Measurements from ENCODE around the gene CAND1. TPM values are rescaled to one million over a fixed set of nuclear protein-coding genes. Genes with fewer than 3 reads are reported as not detected.

CAND1 gene
- total RNA-seq, 1 donor from 2014 or later = 104 TPM

- no peak for TF ChIP-seq CTCF (IDR thresholded peaks at IDR 0.05)
- Histone ChIP-seq H3K4me1 (no peaks in the 10 kb centered on the region), H3K4me3 (no peak overlapping the region), H3K36me3 (peaks cover 51% of the 10 kb centered on the region), H3K9me3 (no peaks in the 10 kb centered on the region), H3K27me3 (ENCODE audit: low read depth) (no peaks in the 10 kb centered on the region), H3K27ac (no peak overlapping the region)
- intact Hi-C loops (cut with DNase I) = no loop called here
- ATAC-seq = no peak
- DNase-seq = no peak
These were observed 46.5 kb downstream of the CAND1 start for GRCh38 chr12:67315661-67316060.

GRCh38 chr12:67318786-67319185 is 49.6 kb downstream of the CAND1 start:
- ATAC-seq = no peak
- no peak for DNase-seq
- no peaks in the 10 kb centered on the region for H3K9me3 ChIP-seq
- no peak overlapping the region for H3K4me3 ChIP-seq
- no peaks in the 10 kb centered on the region for H3K4me1 ChIP-seq
- no peaks in the 10 kb centered on the region for H3K27me3 ChIP-seq (ENCODE audit: low read depth)
- H3K36me3 ChIP-seq = peaks cover 20% of the 10 kb centered on the region
- H3K27ac ChIP-seq = no peak overlapping the region
- no peak for TF ChIP-seq CTCF (IDR thresholded peaks at IDR 0.05)
- intact Hi-C loops (cut with DNase I) = no loop called here

GRCh38 chr12:67319936-67320335 is 50.8 kb downstream of the CAND1 start:
- Histone ChIP-seq H3K4me1 (no peaks in the 10 kb centered on the region), H3K4me3 (no peak overlapping the region), H3K9me3 (no peaks in the 10 kb centered on the region), H3K27me3 (ENCODE audit: low read depth) (no peaks in the 10 kb centered on the region), H3K36me3 (peaks cover 8% of the 10 kb centered on the region), H3K27ac (no peak overlapping the region)
- DNase-seq = no peak
- intact Hi-C loops (cut with DNase I) = no loop called here
- TF ChIP-seq CTCF (IDR thresholded peaks at IDR 0.05) = no peak
- no peak for ATAC-seq

GRCh38 chr12:67320614-67321295 is 51.6 kb downstream of the CAND1 start:
- ATAC-seq = no peak
- peaks cover 6% of the 10 kb centered on the region for H3K36me3 ChIP-seq
- H3K27me3 ChIP-seq (ENCODE audit: low read depth) = no peaks in the 10 kb centered on the region
- no peak overlapping the region for H3K4me3 ChIP-seq
- intact Hi-C loops (cut with DNase I) = no loop called here
- no peaks in the 10 kb centered on the region for H3K4me1 ChIP-seq
- H3K27ac ChIP-seq = no peak overlapping the region
- DNase-seq = no peak
- H3K9me3 ChIP-seq = no peaks in the 10 kb centered on the region
- no peak for TF ChIP-seq CTCF (IDR thresholded peaks at IDR 0.05)

- no peak for DNase-seq
- H3K4me1 ChIP-seq = no peaks in the 10 kb centered on the region
- no peak for ATAC-seq
- H3K9me3 ChIP-seq = no peaks in the 10 kb centered on the region
- intact Hi-C loops (cut with DNase I) = no loop called here
- peaks cover 6% of the 10 kb centered on the region for H3K36me3 ChIP-seq
- H3K4me3 ChIP-seq = no peak overlapping the region
- no peak for TF ChIP-seq CTCF (IDR thresholded peaks at IDR 0.05)
- no peaks in the 10 kb centered on the region for H3K27me3 ChIP-seq (ENCODE audit: low read depth)
- no peak overlapping the region for H3K27ac ChIP-seq
These were observed 53.4 kb downstream of the CAND1 start for GRCh38 chr12:67322580-67322979.
